ENCODE data around the gene TEAD1.

TEAD1 gene

DNA sequence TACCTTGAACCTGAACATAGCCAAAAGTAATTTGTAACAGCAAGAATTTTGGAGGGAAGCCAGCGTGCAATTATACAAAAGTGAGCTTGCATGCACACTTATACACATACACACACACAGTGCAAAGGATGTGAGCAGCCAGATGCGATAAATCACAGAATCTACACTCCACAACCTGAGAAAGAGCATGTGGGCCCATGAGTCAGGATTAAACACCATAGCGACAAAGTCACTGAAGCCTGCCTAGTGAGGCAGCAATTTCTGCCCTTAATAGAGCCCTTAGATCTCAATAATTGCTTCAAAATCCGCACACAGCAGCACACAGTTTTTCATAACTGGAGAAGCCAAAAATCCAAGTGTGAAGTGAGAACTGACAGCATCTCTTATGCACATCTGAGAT is 42.6 kb upstream of the TEAD1 start:
- DNase-seq (ENCODE audit: low read depth) = no peak
- H3K4me3 ChIP-seq (ENCODE audit: low read length) = no peak overlapping the region
- TF ChIP-seq, protein P1, sequence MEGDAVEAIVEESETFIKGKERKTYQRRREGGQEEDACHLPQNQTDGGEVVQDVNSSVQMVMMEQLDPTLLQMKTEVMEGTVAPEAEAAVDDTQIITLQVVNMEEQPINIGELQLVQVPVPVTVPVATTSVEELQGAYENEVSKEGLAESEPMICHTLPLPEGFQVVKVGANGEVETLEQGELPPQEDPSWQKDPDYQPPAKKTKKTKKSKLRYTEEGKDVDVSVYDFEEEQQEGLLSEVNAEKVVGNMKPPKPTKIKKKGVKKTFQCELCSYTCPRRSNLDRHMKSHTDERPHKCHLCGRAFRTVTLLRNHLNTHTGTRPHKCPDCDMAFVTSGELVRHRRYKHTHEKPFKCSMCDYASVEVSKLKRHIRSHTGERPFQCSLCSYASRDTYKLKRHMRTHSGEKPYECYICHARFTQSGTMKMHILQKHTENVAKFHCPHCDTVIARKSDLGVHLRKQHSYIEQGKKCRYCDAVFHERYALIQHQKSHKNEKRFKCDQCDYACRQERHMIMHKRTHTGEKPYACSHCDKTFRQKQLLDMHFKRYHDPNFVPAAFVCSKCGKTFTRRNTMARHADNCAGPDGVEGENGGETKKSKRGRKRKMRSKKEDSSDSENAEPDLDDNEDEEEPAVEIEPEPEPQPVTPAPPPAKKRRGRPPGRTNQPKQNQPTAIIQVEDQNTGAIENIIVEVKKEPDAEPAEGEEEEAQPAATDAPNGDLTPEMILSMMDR (conservative IDR thresholded peaks at IDR 0.05; ENCODE audit: low read length) = no peak

DNA sequence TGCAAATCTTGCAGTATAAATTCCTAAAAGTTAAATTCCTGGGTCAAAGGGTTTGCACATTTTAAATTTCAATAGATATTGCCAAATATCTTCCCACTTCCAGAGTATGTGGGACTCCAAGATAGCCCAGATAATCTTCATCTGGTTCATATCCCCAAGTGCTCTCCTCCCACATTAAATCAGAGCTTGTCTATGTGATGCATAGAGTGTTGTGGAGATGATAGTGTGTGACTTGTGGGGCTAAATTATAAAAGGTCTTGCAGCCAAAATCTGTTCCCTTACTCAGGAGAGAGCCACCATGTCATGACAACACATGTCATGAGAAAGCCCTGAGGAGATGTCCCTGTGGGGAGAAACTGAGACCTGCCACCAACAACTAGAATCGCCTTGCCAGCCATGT is 39.9 kb upstream of the TEAD1 start:
- DNase-seq (ENCODE audit: low read depth) = no peak
- no peak overlapping the region for H3K4me3 ChIP-seq (ENCODE audit: low read length)
- TF ChIP-seq, protein P1 (conservative IDR thresholded peaks at IDR 0.05; ENCODE audit: low read length) = no peak

DNA sequence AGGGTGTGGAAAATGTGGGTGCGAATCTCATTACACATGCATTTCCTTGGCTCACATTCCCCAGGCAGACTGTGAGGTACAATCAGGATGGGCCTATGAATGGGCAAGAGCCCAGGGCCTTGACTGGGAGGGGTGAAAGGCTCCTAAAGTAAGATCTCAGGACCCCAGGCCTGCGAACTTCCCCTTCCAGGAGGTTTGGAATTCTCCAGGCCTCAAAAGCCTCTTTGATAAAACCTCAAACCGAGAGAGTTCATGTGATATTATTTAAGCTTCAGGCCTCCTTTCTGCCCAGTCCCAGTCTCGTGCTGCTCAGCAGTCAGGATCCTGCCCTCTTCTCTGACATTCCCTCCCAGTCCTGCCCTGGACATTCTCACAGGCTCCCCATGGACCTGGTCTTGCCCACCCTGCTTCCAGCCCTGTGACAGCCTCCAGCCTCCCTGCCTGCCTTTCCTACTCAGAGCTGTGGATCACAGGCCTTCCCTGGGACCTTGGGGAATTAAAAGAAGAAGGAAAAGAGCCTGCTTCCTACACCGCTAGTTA is 37.3 kb upstream of the TEAD1 start:
- TF ChIP-seq, protein P1 (conservative IDR thresholded peaks at IDR 0.05; ENCODE audit: low read length) = no peak
- no peak overlapping the region for H3K4me3 ChIP-seq (ENCODE audit: low read length)
- DNase-seq (ENCODE audit: low read depth) = no peak

DNA sequence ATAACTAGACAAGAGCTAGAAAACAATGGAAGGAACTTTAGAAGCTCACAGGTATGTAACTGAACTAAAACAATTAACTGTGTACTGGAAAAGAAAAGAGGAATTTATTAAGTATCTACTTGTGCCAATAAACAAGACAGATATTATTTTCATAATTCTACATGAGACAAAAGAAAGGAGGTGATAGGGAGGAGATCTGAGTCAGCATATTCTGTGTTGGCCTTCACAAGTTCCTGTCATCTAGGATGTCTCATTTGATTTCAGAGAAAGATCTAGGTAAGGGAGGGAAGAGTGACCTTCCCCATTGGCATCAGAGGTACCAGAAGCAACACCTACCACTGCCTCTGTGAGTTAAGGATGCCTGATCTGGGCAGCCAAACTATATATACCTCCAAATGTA is 34.8 kb upstream of the TEAD1 start:
- DNase-seq (ENCODE audit: low read depth) = no peak
- TF ChIP-seq, protein P1 (conservative IDR thresholded peaks at IDR 0.05; ENCODE audit: low read length) = no peak
- H3K4me3 ChIP-seq (ENCODE audit: low read length) = no peak overlapping the region

DNA sequence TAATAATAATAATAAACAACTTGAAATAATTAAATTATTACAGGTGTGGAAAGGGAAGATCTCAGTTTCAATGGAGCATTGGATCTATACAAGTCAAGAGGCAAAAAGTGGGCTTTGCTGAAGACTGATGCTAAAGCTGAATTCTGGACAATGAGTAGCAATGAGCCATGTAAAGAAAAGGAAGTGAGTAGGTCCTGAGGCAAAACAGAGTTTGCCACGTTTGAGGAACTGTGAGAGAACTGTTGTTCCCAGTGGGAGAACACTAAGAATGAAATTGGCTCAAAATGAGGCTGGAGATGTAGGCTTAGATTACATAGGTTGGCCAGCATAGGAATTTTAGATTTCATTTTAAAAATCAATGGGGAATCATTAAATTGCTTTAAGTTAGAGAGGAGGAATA is 33.9 kb upstream of the TEAD1 start:
- TF ChIP-seq, protein P1 (conservative IDR thresholded peaks at IDR 0.05; ENCODE audit: low read length) = no peak
- no peak for DNase-seq (ENCODE audit: low read depth)

DNA sequence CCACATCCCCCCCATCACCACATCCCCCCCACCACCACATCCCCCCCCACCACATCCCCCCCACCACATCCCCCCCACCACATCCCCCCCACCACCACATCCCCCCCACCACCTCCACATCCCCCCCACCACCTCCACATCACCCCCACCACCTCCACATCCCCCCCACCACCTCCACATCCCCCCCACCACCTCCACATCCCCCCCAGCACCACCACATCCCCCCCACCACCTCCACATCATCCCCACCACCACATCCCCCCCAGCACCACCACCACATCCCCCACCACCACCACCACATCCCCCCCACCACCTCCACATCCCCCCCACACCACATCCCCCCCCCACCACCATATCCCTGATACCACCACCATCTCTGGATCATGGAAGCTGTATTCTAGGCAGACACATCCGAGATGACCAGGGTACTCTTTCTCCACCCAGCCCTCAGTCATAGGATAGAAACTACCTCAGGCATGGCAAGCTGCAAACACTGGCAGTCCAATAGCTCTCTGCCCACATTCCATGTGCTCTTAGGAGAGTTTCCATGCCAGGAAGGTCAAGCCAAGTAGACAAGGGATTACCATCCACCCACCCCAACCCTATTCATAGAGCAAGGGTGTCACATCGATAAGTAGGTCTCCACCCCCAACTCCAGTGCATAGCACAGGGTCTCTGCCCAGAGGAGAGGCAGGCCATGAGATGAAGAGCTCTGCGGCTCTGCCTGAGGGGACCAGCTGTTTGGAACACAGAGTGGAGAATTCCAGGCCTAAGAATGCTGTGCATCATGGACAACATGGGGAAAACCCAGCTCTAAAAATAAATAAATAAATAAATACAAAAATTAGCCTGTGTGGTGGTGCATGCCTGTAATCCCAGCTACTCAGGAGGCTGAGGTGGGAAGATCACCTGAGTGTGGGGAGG is 33.0 kb upstream of the TEAD1 start:
- no peak for DNase-seq (ENCODE audit: low read depth)
- TF ChIP-seq, protein P1 (conservative IDR thresholded peaks at IDR 0.05; ENCODE audit: low read length) = no peak
- H3K4me3 ChIP-seq (ENCODE audit: low read length) = no peak overlapping the region

More for the DNA sequence above, 33.9 kb upstream of the TEAD1 start:
- no peak overlapping the region for H3K4me3 ChIP-seq (ENCODE audit: low read length)

DNA sequence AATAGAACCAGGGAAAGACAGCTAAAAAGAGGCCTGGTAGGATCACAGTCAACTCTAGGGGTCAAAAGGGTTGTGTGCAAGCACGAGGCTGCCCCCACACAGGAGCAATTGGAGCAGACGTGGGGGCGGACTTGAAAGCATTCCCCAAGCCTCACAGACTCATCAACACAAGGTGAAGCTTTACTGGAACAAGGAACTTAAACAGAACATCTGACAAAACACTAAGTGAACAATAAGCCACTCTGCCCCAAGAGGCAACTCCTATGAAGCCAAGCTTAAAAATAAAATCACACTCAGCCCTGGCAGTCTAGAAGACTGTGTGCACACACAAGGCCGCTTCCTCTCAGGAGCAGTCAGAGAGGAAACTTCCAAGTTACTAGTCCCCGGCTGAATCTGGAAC is 32.2 kb upstream of the TEAD1 start:
- DNase-seq (ENCODE audit: low read depth) = peak; percentile 24
- TF ChIP-seq, protein P1 (conservative IDR thresholded peaks at IDR 0.05; ENCODE audit: low read length) = no peak
- no peak overlapping the region for H3K4me3 ChIP-seq (ENCODE audit: low read length)

Data from AG10803 (cell line).